HG02943 (cell line): Measurements from ENCODE around the gene ZFHX2.

Source experiments
- ATAC-seq: cut with Tn5 transposase; IDR thresholded peaks from one replicate; pipeline ENCODE4 v1.9.1; 2021; ENCODE audit warnings: mild to moderate bottlenecking, low read depth, moderate library complexity; ENCODE audit not compliant: unreplicated experiment

ZFHX2 gene

DNA sequence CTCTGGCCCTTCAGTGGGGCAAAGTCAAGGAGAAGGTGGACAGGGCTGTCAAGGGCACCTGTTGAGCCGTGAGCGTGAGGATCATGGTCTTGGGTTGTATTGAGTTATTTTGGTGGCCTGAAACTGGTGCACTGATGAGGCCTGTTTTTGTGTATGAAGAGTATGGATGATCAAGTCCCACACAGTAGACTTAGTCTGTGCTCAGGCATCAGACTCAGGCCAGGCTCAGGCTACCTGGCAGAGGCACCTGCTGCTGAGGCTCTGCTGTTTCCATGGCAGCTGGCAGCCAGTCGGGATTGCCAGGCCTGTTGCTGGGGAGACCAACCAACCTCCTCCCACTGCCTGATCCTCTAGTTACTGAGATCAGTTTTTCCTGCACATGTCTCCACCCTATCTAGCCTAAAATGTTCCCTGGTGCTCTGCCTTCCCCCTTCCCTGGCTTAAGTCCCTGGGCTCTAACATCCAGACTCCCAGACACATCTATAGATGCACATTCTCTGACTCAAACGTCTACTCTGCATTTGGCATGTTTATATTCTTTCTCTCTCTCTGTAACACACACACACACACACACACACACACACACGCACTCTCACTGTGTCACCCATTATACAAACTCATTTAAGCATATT is 21.9 kb upstream of the ZFHX2 start:
- ATAC-seq, result no peak

DNA sequence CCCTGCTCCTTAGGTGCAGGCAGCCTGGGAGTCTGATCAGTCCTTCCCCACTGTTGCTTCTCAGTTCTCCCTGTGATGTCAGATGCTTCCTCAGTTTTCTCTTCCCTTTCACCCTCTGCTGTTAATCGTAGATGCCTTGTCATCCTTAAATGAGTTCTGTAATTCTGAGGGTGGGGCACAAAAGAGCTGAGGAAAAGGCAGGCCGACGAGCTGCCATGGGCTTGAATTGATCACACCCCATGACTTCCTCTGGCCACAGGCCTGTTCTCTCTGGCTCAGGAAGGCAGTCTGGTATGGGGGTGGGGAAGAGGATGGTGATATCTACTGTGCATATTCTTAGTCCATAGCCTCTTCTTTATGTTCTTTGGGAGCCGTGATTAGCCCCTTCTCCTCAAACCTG is 21.3 kb upstream of the ZFHX2 start:
- no peak for ATAC-seq

DNA sequence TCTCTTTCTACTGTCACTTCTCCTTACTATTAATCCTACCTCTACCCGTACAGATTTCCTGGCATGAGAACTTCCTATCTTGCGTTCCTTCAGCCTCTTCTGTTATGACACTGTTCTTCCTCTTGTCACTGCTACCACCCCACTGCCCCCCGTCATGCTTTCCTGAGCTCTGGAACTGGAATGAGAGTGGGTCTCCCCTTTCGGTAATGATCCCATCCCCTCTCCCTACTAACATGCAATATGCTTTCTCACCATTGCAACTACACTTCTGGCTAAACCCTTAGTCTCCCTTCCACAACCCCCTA is 20.9 kb upstream of the ZFHX2 start:
- no peak for ATAC-seq

DNA sequence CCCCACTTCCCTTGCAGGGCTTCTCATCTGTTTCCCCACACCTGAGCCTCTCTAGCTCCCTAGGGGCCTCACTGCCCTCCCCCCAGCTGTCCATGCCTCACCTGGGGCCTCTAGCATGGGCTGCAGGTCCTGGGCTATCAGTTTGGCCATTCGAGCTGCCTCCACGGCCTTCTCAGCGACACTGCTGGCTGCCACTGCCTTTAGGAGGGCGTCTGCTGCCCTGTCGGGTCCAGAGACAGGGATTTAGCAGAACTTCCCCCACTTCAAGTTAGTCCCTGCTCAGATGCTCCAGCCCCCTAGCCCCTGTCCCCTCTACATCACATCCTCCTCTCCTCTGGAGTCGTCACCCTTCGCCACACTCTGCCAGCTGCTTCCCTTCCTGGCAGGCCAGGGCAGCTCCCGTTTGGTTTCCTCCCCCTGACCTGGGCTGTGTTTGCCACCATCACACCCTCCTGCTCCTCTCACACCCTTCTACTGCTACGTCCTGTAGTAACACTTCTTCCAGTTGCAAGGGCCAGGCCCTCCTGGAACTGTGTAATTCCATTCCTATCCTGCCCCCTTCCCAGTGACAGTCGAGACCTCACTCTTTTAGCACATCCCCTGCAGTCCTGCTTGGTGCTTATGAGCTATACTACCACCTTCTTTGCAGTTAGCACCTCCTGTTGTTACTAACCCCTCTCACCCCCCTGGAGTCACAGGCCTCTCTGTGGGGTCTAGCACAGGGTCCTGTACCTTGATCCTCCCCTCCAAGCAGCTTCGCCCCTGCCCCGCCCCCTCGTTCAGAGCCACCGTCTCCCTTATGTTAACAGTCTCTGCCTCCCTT is 20.3 kb upstream of the ZFHX2 start:
- no peak for ATAC-seq

DNA sequence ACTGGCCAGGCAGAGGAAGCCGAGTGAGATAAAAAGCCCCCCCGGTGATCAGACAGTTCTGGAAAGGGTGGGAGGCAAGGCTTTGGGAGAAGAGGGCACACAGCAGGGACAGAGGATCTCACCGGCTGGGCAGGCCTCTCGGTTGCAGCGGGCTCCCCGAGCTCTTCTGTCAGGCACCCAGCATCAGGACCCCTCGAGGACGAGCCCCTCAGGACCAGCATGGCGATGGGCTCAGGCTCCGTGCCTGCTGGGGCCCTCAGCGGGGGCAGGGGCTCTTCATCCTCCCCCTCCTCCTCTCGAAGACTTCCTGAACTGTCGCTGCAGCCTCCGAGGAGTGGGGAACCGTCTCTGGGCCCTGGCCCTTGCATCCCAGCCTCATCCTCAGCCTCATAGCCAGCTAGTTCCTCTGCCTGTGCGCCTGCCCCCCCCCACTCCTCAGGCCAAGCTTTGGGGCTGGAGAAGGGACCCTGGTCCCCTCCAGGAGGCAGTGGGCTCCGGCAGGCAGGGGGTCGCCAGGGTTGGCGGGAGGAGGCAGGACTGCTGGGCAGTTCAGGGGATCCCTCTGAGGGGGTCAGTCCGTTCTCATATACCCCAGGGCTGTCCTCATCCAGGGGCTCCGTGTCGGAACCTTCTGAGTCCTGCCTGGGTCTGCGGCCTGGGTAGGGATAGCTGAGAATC is 19.4 kb upstream of the ZFHX2 start:
- no peak for ATAC-seq

DNA sequence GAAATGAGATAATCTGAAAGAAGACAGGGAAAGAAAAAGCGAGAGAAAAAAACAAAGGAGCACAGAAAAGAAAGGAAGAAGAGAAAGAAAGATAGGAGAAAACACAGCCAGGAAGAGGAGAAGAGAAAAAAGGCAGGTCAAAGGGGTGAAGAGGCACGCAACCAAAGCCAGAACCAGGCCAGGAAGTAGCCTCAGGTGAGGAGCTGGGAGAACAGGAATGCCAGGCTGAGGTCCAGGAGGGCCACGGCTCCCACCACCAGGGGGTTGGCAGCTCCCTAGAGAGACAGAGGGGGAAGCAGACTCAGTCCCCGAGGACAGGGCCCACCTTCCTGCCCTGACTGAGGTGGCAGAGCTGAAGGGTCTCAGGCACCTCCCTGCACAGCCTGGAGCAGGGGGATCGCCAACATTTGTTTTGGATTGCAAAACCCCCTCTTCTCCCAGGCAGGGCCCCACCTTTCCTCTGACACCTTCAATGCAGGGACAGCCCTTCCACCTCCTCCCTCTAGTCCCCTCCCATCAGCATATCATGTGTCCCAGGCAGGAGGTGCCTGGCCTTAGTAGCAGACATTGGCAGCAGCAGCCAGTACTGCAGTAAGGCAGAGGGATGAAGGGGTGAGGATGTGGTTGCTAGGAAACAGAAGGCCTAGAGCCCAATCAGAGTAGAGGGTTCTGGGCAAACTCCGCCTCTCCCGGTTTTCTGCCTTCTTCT is 18.0 kb upstream of the ZFHX2 start:
- ATAC-seq, result no peak

DNA sequence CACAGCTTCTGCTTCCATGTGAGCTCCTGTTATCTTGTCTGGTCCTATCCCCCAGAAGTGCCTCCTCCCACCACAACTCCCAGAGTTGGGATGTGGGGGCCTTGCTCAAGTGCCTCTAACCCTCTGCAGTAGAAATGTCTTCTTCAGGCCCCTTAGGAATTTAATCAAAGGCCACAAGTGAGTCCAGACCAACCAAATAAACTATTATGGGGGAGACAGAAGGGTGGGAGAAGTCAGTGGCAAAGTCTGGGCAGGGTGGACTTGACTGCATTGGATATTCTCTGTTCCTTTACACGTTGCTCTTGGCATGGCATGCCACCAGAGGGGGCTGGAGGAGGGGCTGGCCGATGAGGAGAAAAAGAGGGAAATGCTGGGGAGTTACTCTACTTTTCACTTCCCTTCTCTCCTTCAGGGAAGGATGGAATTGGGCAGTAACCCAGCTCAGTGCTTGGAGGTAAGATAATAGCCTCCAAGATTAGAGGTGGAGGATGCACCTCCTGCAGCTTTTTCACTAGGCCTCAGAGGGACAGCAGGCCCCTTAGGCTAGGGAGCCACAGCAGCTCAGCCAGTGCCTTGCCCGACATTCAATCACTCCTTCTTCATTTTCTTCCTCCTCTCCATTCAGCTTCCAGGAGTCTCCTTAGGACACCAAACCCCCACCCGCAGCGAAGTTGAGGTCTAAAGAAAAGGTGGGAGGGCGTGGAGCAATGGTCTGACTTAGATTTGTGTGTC is 17.2 kb upstream of the ZFHX2 start:
- no peak for ATAC-seq

DNA sequence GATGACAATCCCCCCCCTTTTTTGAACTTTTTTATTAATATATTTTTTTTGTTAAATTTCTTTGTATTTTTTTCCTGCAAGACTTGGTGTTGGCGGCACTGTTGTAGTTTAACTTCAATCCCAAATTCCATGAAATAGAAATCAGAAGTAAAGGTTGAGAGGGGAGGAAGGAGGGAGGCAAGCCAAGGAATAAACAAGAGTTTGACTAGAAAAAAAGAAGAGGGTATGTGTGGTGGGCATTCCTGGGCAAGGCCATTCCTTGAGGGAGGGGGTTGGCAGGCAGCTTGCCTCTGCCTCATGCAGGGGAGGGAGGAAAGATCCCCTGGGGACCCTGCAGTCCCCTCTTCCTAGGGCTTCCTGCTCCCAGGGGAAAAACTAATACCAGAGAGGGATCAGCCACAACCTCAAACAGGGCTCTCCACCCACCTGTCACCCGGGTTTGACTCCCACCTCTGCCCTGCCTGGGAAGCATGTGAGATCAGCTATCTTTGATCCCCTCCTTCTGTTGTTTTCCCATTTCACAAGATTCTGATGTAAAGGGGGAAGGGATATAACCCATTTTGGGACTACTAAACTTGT is 16.5 kb upstream of the ZFHX2 start:
- no peak for ATAC-seq

DNA sequence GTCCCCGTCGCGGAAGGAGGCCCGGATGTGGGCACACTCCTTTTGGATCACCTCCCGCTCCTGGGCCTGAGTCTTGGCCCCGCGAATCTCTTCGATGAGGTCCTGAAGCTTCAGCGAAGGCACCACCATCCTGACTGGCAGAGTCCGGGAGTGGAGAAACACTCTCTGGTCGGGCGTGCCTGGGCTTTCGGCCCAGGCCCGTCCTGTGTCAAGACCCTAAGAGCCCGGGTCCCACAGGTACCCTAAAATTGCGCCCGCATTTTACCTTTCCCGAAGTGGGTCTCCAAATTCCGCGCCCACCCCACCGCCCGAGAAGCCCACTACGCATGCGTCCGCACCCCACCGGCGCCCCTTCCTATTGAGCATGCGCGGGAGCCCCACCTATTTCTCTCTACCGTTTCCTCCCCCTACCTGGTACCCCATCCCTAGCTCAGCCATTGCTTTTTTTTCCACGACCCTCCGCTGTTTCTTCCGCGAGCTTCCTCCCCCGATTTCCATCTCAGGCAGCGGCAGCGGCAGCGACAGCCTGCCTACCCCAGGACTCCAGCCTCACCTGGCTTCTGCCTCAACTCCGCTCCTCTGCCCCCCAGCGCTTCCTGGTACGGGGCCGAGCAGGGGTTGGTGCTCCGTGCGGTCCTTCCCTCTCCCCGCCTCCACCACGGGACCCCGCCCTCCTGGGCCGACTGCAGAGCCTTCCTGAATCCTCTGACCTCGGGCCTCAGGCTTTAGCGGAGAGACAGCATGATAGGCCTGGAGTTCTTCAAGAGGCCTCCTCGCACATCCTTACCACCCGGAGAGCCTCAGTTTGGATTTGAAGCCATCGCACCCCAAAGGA is 15.8 kb upstream of the ZFHX2 start, which contains the start of gene AP1G2:
TSS of gene AP1G2 (minus strand) at position 606 of the 835 bp plus-strand sequence. CDS start at position 129, 477 bp downstream.
- peak; percentile 80 for ATAC-seq

DNA sequence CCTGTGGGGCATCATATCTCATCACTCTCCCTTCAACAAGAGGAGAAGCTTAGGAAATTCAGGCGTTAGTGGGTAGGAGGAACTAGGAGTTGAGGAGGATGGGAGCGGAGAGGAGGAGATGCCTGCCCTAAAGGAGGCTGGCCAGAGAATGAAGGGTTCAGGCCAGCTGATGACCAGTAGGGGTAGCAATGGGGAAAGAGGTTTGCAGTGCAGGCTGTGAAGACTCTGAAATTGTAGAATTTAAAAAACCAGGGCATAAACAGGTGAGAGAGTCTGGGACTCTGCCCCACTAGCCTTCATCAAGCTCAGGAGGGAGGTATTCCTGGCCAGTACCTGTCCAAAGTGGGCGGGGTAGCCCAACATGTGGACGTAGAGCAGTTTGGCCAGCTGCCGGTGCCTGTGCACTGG is 15.2 kb upstream of the ZFHX2 start:
- peak; percentile 10 for ATAC-seq

DNA sequence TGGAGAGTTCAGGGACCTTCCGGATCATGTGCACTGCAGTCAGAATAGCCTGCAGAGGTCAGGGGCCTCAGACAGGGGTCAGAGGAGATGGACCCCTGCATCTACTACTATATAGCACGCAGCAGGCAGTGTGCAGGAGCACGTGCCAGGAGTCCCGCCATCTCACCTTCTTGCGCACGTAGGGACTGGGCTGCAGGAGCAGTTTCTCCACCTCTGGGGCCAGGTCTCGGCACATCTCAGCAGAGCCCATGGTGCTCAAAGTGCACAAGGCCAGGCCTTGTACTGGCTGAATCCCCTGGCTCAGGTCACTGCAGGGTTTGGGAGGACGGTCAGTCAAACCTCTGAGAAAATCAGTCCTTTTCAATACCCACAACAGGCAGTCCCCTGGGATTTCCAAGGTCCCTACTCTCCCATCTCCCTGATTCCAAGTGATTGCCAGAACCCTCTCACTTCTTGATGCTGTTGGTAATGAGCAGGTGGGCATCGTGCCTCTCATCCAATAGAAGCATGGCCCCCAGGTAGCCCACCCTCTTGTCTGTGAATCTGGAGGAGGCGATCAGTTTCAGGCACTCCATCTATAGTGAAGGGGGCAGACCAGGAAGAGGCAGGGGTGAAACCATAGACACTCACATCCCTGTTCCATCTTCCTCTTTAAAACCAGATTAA is 14.7 kb upstream of the ZFHX2 start:
- ATAC-seq, result no peak

DNA sequence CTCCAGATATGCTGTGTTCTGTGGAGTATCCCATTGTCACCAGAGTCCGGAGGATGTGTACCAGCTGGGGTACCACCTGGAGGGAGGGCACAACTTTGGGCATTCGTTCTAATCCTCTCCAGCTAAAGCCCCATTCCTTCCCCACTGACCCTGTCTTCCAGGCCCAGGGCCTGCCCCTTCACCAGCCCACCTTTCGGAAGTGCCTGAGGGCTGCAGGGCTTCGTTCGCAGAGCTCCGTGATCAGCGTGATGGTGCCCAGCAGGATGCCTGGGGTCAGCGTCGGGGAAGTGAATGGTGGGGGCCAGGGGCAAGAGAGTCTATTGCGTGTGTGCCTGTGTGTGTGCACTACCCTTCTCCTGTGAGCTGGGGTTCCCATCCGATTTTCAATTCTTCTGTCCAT is 14.1 kb upstream of the ZFHX2 start:
- ATAC-seq, result no peak

DNA sequence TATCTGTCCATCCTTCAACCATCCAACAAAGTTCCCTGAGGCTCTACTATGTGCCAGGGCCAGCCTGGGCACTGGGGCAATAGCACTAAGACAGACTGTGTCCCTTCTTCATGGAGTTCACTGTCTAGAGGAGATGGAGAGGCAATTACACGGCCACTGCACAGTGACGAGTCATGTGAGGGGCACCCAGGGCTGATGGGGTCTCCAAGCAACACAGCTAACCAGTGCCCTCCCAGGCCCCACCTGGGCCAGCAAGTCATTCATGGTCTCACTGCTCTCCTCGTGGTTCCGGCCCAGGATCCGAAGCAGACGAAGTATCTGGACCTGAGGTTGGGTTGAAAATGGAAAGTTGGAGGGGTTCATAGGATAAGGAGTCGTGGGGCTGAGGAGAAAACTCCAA is 13.3 kb upstream of the ZFHX2 start:
- ATAC-seq, result no peak

DNA sequence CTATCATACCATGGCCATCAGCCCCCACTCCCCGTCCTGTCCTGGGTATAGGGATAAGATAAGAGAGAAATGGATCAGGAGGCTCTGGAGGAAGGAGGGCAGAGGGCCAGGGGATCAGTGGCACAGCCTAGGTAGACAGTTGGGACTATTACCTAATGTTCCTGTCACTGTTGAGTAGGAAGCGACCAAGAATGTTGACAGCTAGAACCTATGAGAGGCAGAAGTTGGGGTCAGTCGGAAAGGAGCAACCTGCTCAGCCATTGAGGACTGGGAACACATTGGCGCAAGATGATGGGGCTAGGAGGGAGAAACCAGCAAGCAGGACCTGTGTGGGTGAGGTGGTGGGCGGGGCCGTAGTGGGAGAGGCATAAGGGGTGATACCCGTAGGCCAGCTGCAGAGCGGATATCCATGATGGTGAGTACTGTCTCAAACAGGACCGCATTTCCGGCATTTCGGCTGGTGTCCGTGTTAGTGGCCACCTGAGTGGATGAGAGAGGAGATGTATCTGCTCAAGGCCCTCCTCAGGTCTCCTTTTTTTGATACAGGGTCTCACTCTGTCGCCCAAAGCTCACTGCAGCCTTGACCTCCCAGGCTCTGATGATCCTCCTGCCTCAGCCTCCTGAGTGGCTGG is 12.7 kb upstream of the ZFHX2 start:
- ATAC-seq, result no peak

DNA sequence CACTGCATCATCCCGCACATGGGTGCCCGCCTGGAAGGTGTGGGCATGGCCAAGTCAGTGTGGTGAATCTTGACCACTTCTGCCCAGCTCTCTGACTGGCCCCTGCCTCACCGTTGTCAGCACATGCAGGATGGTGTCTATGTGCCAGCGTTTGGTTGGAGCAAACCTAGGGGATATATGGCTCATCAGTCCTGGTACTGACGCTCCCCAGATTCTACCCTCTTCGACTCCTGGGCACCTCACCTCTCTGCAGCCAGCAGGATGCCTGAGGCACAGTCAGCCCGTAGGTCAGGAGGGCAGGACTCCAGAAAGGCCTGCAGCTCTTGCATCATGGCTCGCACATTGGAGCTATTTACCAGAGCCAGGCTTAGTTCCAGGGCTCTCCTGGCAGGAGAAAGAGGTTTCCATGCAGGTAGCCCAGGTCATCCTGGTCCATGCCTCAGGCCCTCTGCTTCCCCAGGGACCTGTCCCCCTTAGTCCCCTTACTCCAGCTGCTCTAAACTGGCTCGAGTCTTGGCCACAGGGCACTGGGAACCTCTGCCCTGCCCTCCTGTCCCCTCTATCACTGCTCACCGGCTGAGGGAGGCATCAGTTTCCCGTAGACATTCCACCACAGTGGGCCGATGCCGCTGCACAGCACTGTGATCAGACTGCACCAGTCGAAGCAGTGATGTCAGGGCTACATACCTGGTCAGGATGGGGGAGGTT is 12.1 kb upstream of the ZFHX2 start:
- no peak for ATAC-seq

DNA sequence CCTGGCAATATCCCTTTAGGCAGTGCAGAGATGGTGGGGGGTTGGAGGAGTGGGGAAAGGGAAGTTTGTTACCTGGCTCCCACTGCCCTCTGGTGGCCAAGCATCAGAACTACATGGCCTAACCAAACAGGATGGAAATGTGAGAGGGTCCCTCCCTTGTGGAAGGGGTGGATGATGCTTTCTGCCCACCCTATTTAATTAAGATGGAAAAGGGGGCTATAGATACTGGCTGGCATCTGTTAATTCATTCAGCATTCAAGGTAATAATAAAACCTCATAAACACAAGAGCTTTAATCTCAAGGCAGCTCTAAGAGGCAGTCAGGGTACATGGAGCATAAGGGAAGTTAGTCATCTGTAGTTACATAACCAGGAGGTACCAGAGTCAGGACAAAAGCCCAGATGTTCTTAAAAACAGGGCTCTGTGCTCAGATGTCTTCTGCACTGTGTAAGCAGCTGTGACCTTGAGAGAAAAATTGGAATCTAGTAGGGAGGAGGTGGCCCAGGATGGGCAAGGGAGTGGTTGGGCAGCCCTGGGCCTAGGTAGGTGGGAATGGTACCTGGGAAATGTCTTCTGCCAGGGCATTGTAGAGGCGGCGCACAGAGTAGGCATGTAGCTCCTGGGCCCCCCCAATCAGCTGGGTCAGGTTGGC is 11.4 kb upstream of the ZFHX2 start:
- ATAC-seq, result no peak
